ENCODE data around the gene DIP2C. TPM values are rescaled to one million over a fixed set of nuclear protein-coding genes. Genes with fewer than 3 reads are reported as not detected.

Gene DIP2C
- total RNA-seq, 6 experiments from 2014 or later, result 23.2 to 28.9 (median 26.3) TPM

GRCh38 chr10:572696-573095 lies 116.8 kb downstream of the DIP2C start:
- H3K4me3 Mint-ChIP-seq, result no peak overlapping the region
- H3K9me3 Mint-ChIP-seq, result peaks cover 16% of the 10 kb centered on the region
- peaks cover 29% of the 10 kb centered on the region for H3K36me3 Mint-ChIP-seq (ENCODE audit: low read depth)
- H3K27me3 Mint-ChIP-seq (ENCODE audit: insufficient read depth), result peaks cover 6% of the 10 kb centered on the region
- H3K27ac Mint-ChIP-seq, result no peak overlapping the region
- TF ChIP-seq, protein P1, sequence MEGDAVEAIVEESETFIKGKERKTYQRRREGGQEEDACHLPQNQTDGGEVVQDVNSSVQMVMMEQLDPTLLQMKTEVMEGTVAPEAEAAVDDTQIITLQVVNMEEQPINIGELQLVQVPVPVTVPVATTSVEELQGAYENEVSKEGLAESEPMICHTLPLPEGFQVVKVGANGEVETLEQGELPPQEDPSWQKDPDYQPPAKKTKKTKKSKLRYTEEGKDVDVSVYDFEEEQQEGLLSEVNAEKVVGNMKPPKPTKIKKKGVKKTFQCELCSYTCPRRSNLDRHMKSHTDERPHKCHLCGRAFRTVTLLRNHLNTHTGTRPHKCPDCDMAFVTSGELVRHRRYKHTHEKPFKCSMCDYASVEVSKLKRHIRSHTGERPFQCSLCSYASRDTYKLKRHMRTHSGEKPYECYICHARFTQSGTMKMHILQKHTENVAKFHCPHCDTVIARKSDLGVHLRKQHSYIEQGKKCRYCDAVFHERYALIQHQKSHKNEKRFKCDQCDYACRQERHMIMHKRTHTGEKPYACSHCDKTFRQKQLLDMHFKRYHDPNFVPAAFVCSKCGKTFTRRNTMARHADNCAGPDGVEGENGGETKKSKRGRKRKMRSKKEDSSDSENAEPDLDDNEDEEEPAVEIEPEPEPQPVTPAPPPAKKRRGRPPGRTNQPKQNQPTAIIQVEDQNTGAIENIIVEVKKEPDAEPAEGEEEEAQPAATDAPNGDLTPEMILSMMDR (IDR thresholded peaks at IDR 0.05), result no peak
- peaks cover 27% of the 10 kb centered on the region for H3K4me1 Mint-ChIP-seq (ENCODE audit: low read depth)
- DNase-seq, result no peak

GRCh38 chr10:571688-572451 lies 117.6 kb downstream of the DIP2C start:
- H3K4me1 Mint-ChIP-seq (ENCODE audit: low read depth), result peaks cover 23% of the 10 kb centered on the region
- H3K27me3 Mint-ChIP-seq (ENCODE audit: insufficient read depth), result peaks cover 6% of the 10 kb centered on the region
- TF ChIP-seq, protein P1 (IDR thresholded peaks at IDR 0.05), result no peak
- H3K36me3 Mint-ChIP-seq (ENCODE audit: low read depth), result peaks cover 29% of the 10 kb centered on the region
- peak; percentile 29 for DNase-seq
- H3K9me3 Mint-ChIP-seq, result peaks cover 16% of the 10 kb centered on the region
- peak overlapping the region; percentile 8; the same call in 1 of the 2 replicates for H3K4me3 Mint-ChIP-seq
- H3K27ac Mint-ChIP-seq, result peak overlapping the region; percentile 53

- H3K4me3 Mint-ChIP-seq, result peak overlapping the region; percentile 37; the same call in 1 of the 2 replicates
- DNase-seq, result no peak
- TF ChIP-seq, protein P1 (IDR thresholded peaks at IDR 0.05), result no peak
- peaks cover 22% of the 10 kb centered on the region for H3K4me1 Mint-ChIP-seq (ENCODE audit: low read depth)
- H3K27me3 Mint-ChIP-seq (ENCODE audit: insufficient read depth), result peaks cover 6% of the 10 kb centered on the region
- H3K36me3 Mint-ChIP-seq (ENCODE audit: low read depth), result peaks cover 31% of the 10 kb centered on the region
- peaks cover 16% of the 10 kb centered on the region for H3K9me3 Mint-ChIP-seq
- peak overlapping the region; percentile 53; the same call in 1 of the 2 replicates for H3K27ac Mint-ChIP-seq
These were observed 118.3 kb downstream of the DIP2C start for GRCh38 chr10:571166-571565.

DNA sequence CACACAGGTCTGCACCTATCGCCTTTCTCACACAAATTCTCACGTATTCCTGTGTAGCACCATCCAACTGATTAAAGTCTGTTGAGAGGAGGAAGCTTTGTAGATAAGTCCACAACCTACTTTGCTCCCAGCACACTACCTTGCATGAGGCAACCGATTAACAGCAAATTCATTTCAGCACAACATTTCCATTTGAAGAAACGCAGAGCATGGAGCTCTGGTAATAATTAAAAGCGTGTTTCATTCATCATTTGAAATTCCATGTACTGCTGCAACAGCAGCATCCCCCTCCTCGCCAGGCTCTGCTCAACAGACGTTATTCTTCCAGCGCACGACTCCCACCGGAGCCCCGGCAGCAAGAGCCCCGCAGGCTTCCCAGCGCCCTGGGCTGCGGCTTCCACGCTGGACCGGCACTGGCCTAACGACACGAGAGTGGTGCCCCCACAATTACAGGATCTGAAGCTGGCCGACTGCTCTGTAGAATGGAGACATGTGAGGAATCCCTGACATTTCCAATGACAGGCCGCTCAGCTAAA lies 118.8 kb downstream of the DIP2C start:
- Mint-ChIP-seq H3K4me1 (ENCODE audit: low read depth) (peaks cover 22% of the 10 kb centered on the region), H3K4me3 (peak overlapping the region; percentile 37; the same call in 1 of the 2 replicates), H3K36me3 (ENCODE audit: low read depth) (peaks cover 34% of the 10 kb centered on the region), H3K9me3 (peaks cover 16% of the 10 kb centered on the region), H3K27me3 (ENCODE audit: insufficient read depth) (peaks cover 6% of the 10 kb centered on the region), H3K27ac (peak overlapping the region; percentile 53; the same call in 1 of the 2 replicates)
- DNase-seq, result no peak
- TF ChIP-seq, protein P1 (IDR thresholded peaks at IDR 0.05), result no peak

GRCh38 chr10:569961-570627 lies 119.4 kb downstream of the DIP2C start:
- DNase-seq, result no peak
- peaks cover 21% of the 10 kb centered on the region for H3K9me3 Mint-ChIP-seq
- H3K4me3 Mint-ChIP-seq, result no peak overlapping the region
- H3K4me1 Mint-ChIP-seq (ENCODE audit: low read depth), result peaks cover 22% of the 10 kb centered on the region
- TF ChIP-seq, protein P1 (IDR thresholded peaks at IDR 0.05), result no peak
- H3K36me3 Mint-ChIP-seq (ENCODE audit: low read depth), result peaks cover 40% of the 10 kb centered on the region
- H3K27ac Mint-ChIP-seq, result no peak overlapping the region
- peaks cover 6% of the 10 kb centered on the region for H3K27me3 Mint-ChIP-seq (ENCODE audit: insufficient read depth)

All from HFFc6 (cell line).